H1 (cell line): ENCODE results near the gene DMAC1. TPM values are rescaled to one million over a fixed set of nuclear protein-coding genes. Genes with fewer than 3 reads are reported as not detected.

ENCODE experiments used
- CTCF ChIA-PET: fragments of 300-600 bp; sonication (Branson Sonifier 250); formaldehyde crosslinking; loops from one replicate; lab custom pipeline; 2021; ENCODE audit not compliant: partially characterized antibody; lab: Charles Lee
- POLR2A ChIA-PET: fragments of 300-600 bp; sonication (Branson Sonifier 250); formaldehyde crosslinking; loops from one replicate; lab custom pipeline; 2021; ENCODE audit warnings: inconsistent platforms; ENCODE audit not compliant: partially characterized antibody; lab: Charles Lee
- DNase-seq, 2 experiments: peaks; one replicate each; pipeline versions ENCODE4 v3.0.0 to v3.0.0-alpha.2; 2010 to 2022; ENCODE audit warnings: low spot score in 2 of 2, low read depth in 1 of 2, mixed read lengths in 1 of 2
- FAIRE-seq: peaks from 2 replicates; lab custom pipeline; 2011; peaks lifted over from hg19 to GRCh38; lab: Jason Lieb, UNC
- H2AFZ ChIP-seq: 2 replicates; pipeline ENCODE4 v1.8.1; 2012; ENCODE audit warnings: low read length, inconsistent platforms
- H2AK5ac ChIP-seq: 2 replicates; pipeline ENCODE4 v1.6.1; 2013; ENCODE audit warnings: low read depth, low read length
- H2BK120ac ChIP-seq: replicated peaks from 2 replicates; pipeline ENCODE3; 2013; ENCODE audit warnings: low read depth, low read length, inconsistent platforms
- H2BK12ac ChIP-seq: 2 replicates; pipeline ENCODE4 v1.6.1; 2013; ENCODE audit warnings: low read depth, low read length
- H2BK15ac ChIP-seq: 2 replicates; pipeline ENCODE4 v1.6.1; 2013; ENCODE audit warnings: low read length
- H2BK20ac ChIP-seq: 2 replicates; pipeline ENCODE4 v1.6.1; 2013; ENCODE audit warnings: low read length
- H2BK5ac ChIP-seq: 2 replicates; pipeline ENCODE4 v1.6.1; 2013; ENCODE audit warnings: low read depth, low read length
- H3K14ac ChIP-seq: 2 replicates; pipeline ENCODE4 v1.6.1; 2013; ENCODE audit warnings: inconsistent platforms; ENCODE audit not compliant: insufficient read length
- H3K18ac ChIP-seq: 2 replicates; pipeline ENCODE4 v1.6.1; 2013; ENCODE audit warnings: low read length; ENCODE audit errors: extremely low read depth
- H3K23ac ChIP-seq: 2 replicates; pipeline ENCODE4 v1.6.1; 2013; ENCODE audit warnings: inconsistent platforms; ENCODE audit not compliant: insufficient read length
- H3K23me2 ChIP-seq: 2 replicates; pipeline ENCODE4 v1.6.1; 2013; ENCODE audit warnings: low read depth, low read length
- H3K27ac ChIP-seq: 2 replicates; pipeline ENCODE4 v1.6.1; 2011; ENCODE audit warnings: low read depth, low read length, inconsistent platforms
- H3K27me3 ChIP-seq, 4 experiments: replicated peaks in 1 of 4; 1 replicate in 1 of 4; 2 replicates in 3 of 4; pipeline versions ENCODE4 v1.6.1 to v1.8.1; 2011 to 2013; ENCODE audit warnings: low read length in 3 of 4, mild to moderate bottlenecking in 3 of 4, inconsistent platforms in 2 of 4, mixed read lengths in 2 of 4, moderate library complexity in 1 of 4; ENCODE audit not compliant: control insufficient read depth in 3 of 4, insufficient read depth in 3 of 4; ENCODE audit errors: extremely low read depth in 1 of 4
- H3K36me3 ChIP-seq, 4 experiments: 2 replicates each; pipeline versions ENCODE4 v1.6.1 to v1.8.1; 2011 to 2013; ENCODE audit warnings: mild to moderate bottlenecking in 4 of 4, low read length in 3 of 4, moderate library complexity in 2 of 4, control low read depth in 1 of 4, inconsistent platforms in 1 of 4; ENCODE audit not compliant: insufficient read depth in 4 of 4, control insufficient read depth in 2 of 4
- H3K4ac ChIP-seq: replicated peaks from 2 replicates; pipeline ENCODE3; 2013; ENCODE audit warnings: low read length, low read depth, mixed read lengths, inconsistent platforms; ENCODE audit not compliant: insufficient read length
- H3K4me1 ChIP-seq, 4 experiments: replicated peaks in 1 of 4; 1 replicate in 1 of 4; 2 replicates in 3 of 4; pipeline versions ENCODE4 v1.6.1 to v1.8.1; 2011 to 2013; ENCODE audit warnings: low read length in 3 of 4, inconsistent platforms in 2 of 4, mixed read lengths in 1 of 4; ENCODE audit not compliant: insufficient read depth in 4 of 4, control insufficient read depth in 3 of 4
- H3K4me2 ChIP-seq, 2 experiments: 2 replicates each; pipeline versions ENCODE4 v1.6.1 to v1.8.1; 2011 to 2013; ENCODE audit warnings: low read depth in 2 of 2, low read length in 2 of 2, control low read depth in 1 of 2, inconsistent platforms in 1 of 2, mild to moderate bottlenecking in 1 of 2; ENCODE audit not compliant: insufficient read depth in 1 of 2
- H3K4me3 ChIP-seq, 4 experiments: fragments of 200-600, 300-600 bp in 1 of 4; sonication (generic), shearing (Covaris generic), sonication (Bioruptor Twin) in 1 of 4; 2 replicates each; pipeline versions ENCODE4 v1.5.1 to v1.8.1; 2011 to 2016; ENCODE audit warnings: low read length in 4 of 4, low read depth in 3 of 4, control low read depth in 2 of 4, inconsistent platforms in 2 of 4, mild to moderate bottlenecking in 2 of 4, mixed read lengths in 1 of 4, moderate library complexity in 1 of 4; ENCODE audit not compliant: insufficient read depth in 2 of 4; ENCODE audit errors: extremely low read depth in 1 of 4
- H3K56ac ChIP-seq: replicated peaks from 2 replicates; pipeline ENCODE3; 2013; ENCODE audit warnings: low read depth, mild to moderate bottlenecking, mixed read lengths, low read length, inconsistent platforms; ENCODE audit not compliant: insufficient read length
- H3K79me1 ChIP-seq: 2 replicates; pipeline ENCODE4 v1.6.1; 2013; ENCODE audit warnings: low read depth, low read length, control low read depth
- H3K79me2 ChIP-seq, 2 experiments: 2 replicates each; pipeline versions ENCODE4 v1.6.1 to v1.8.1; 2012 to 2013; ENCODE audit warnings: low read length in 2 of 2, mild to moderate bottlenecking in 2 of 2, inconsistent platforms in 1 of 2; ENCODE audit not compliant: insufficient read depth in 2 of 2, control insufficient read depth in 1 of 2
- H3K9ac ChIP-seq, 4 experiments: replicated peaks in 1 of 4; 1 replicate in 1 of 4; 2 replicates in 3 of 4; pipeline versions ENCODE4 v1.6.1 to v1.8.1; 2011 to 2013; ENCODE audit warnings: low read depth in 3 of 4, low read length in 3 of 4, control low read depth in 2 of 4, mild to moderate bottlenecking in 2 of 4, moderate library complexity in 2 of 4, inconsistent platforms in 1 of 4; ENCODE audit errors: extremely low read depth in 1 of 4
- H3K9me3 ChIP-seq, 2 experiments: 2 replicates each; pipeline versions ENCODE4 v1.6.1 to v1.8.1; 2012 to 2013; ENCODE audit warnings: mild to moderate bottlenecking in 2 of 2, moderate library complexity in 2 of 2, control low read depth in 1 of 2, inconsistent platforms in 1 of 2, low read depth in 1 of 2, low read length in 1 of 2, mixed read lengths in 1 of 2; ENCODE audit not compliant: insufficient read depth in 2 of 2
- H4K20me1 ChIP-seq, 2 experiments: replicated peaks in 1 of 2; 2 replicates each; pipeline versions ENCODE3 to v1.8.1; 2011 to 2013; ENCODE audit warnings: inconsistent platforms in 2 of 2, low read length in 2 of 2, mild to moderate bottlenecking in 1 of 2; ENCODE audit not compliant: insufficient read depth in 2 of 2, control insufficient read depth in 1 of 2
- H4K5ac ChIP-seq: 2 replicates; pipeline ENCODE4 v1.6.1; 2013; ENCODE audit warnings: low read length, low read depth, mixed read lengths, inconsistent platforms; ENCODE audit not compliant: insufficient read length
- H4K8ac ChIP-seq: 2 replicates; pipeline ENCODE4 v1.8.0; 2013; ENCODE audit warnings: mild to moderate bottlenecking, moderate library complexity, low read length, inconsistent platforms; ENCODE audit not compliant: insufficient read depth; ENCODE audit errors: extremely low read depth
- H4K91ac ChIP-seq: replicated peaks from 2 replicates; pipeline ENCODE3; 2013; ENCODE audit warnings: low read length, mixed read lengths, inconsistent platforms; ENCODE audit not compliant: insufficient read length
- BACH1 ChIP-seq: IDR thresholded peaks from 2 replicates; pipeline ENCODE4 v1.6.1; 2012; ENCODE audit warnings: low read length, improper control_type of control experiment
- CBX5 ChIP-seq: fragments of 300-800, 300-1000 bp; sonication (generic); IDR thresholded peaks from 2 replicates; pipeline ENCODE4 v1.7.1; 2016; ENCODE audit warnings: antibody characterized with exemption, low read length, low read depth
- GABPA ChIP-seq: IDR thresholded peaks from 2 replicates; pipeline ENCODE4 v1.6.1; 2011; ENCODE audit warnings: mild to moderate bottlenecking, low read length, moderate library complexity, borderline replicate concordance; ENCODE audit not compliant: insufficient read depth
- HDAC2 ChIP-seq, 2 experiments: fragments of 300-600 bp in 1 of 2; sonication (generic) in 1 of 2; IDR thresholded peaks; 2 replicates each; pipeline ENCODE4 v1.6.1; 2011 to 2012; ENCODE audit warnings: low read depth in 2 of 2, low read length in 2 of 2, mild to moderate bottlenecking in 2 of 2, moderate library complexity in 2 of 2, borderline replicate concordance in 1 of 2, inconsistent platforms in 1 of 2
- JUND ChIP-seq: IDR thresholded peaks from 2 replicates; pipeline ENCODE4 v1.6.1; 2011; ENCODE audit warnings: mild to moderate bottlenecking, improper control_type of control experiment, low read length
- KDM4A ChIP-seq: IDR thresholded peaks from one replicate; pipeline ENCODE4 v1.7.1; 2012; ENCODE audit warnings: low read depth, mild to moderate bottlenecking, moderate library complexity, low read length, inconsistent platforms; ENCODE audit not compliant: severe bottlenecking
- MAFK ChIP-seq: IDR thresholded peaks from 2 replicates; pipeline ENCODE4 v1.6.1; 2012; ENCODE audit warnings: low read depth, mild to moderate bottlenecking, improper control_type of control experiment, low read length
- SP2 ChIP-seq: IDR thresholded peaks from 2 replicates; pipeline ENCODE4 v1.6.1; 2012; ENCODE audit warnings: mild to moderate bottlenecking, low read length, inconsistent platforms
- TEAD4 ChIP-seq: IDR thresholded peaks from 2 replicates; pipeline ENCODE4 v1.6.1; 2012; ENCODE audit warnings: low read depth, low read length, inconsistent platforms, mixed read lengths
- WGBS, 2 experiments: shearing (Covaris generic) in 1 of 2; methylation state at CpG; one replicate each; pipeline versions ENCODE4 v1.1.6 to v1.1.7; 2013 to 2015; ENCODE audit warnings: low lambda C conversion rate in 2 of 2, mixed read lengths in 2 of 2, inconsistent platforms in 1 of 2, low coverage in 1 of 2, missing lambda C conversion rate in 1 of 2; ENCODE audit not compliant: insufficient replicate concordance in 2 of 2, insufficient coverage in 1 of 2, insufficient read length in 1 of 2; ENCODE audit errors: extremely low coverage in 1 of 2, missing lambda C conversion rate in 1 of 2; 5-methylcytosine and 5-hydroxymethylcytosine counted together
- polyA plus RNA-seq, 7 experiments: library from polyadenylated mRNA; depleted of rRNA in 3 of 7; stranded (reverse) in 5 of 7; unstranded in 2 of 7; fragments of >200 nt in 5 of 7; fragments of 200-250 nt in 2 of 7; gene quantifications; 1 replicate in 5 of 7; 2 replicates in 1 of 7; 4 replicates in 1 of 7; pipeline versions ENCODE4 v1.2.1 to v1.2.3, GENCODE V29; 2011 to 2013; ENCODE audit warnings: missing spikeins in 2 of 7, mixed read lengths in 2 of 7
- total RNA-seq: library from RNA; stranded (reverse); fragmentation: NEBNext Ultra II Directional; extraction: Animal tissue kit (Norgen Biotek cat#: 25700); gene quantifications from 2 replicates; pipeline ENCODE4 v1.2.1, GENCODE V29; 2021

Gene DMAC1
- total and polyA plus RNA-seq, 2 of the 8 experiments (the other 6 are each of a cell fraction or from before 2014, with no cell fraction given) = 30.4 to 89.4 TPM

- H3K27ac ChIP-seq = no peak overlapping the region
- no peak overlapping the region for H2BK12ac ChIP-seq
- H3K27me3 ChIP-seq = no peaks in the 10 kb centered on the region
- no peak overlapping the region for H3K14ac ChIP-seq
- no peak for FAIRE-seq
- H2BK20ac ChIP-seq = no peak overlapping the region
- no peak for DNase-seq
- 92% methylated on average over 3 of the region's 3 CpGs; no CpG with 5 or more reads in 1 of the 2 experiments for WGBS, 2 experiments
- H2BK15ac ChIP-seq = no peak overlapping the region
- no peak overlapping the region for H3K9ac ChIP-seq
- no peak overlapping the region for H2AFZ ChIP-seq
- H3K4me3 ChIP-seq = no peak overlapping the region
- H3K56ac ChIP-seq = no peak overlapping the region
- H2BK120ac ChIP-seq = no peak overlapping the region
- no peaks in the 10 kb centered on the region for H3K79me1 ChIP-seq
- no peaks in the 10 kb centered on the region; a peak in 1 of 4 replicates for H3K9me3 ChIP-seq
- H2AK5ac ChIP-seq = no peak overlapping the region
- TF ChIP-seq BACH1 (no peak), KDM4A (no peak), CBX5 (no peak), JUND (no peak), TEAD4 (no peak), MAFK (no peak), HDAC2 (IDR thresholded peaks at IDR 0.05; ENCODE audit: borderline replicate concordance in 1 of 2, low read depth in 2 of 2, low read length in 2 of 2) (no peak), SP2 (no peak), GABPA (no peak)
- H3K23me2 ChIP-seq = no peaks in the 10 kb centered on the region
- ChIA-PET CTCF (no interaction called here), POLR2A (no interaction called here)
- H3K79me2 ChIP-seq = no peaks in the 10 kb centered on the region
- no peak overlapping the region for H4K8ac ChIP-seq
- H2BK5ac ChIP-seq = no peak overlapping the region
- H3K4me1 ChIP-seq = no peaks in the 10 kb centered on the region
- H4K91ac ChIP-seq = no peak overlapping the region
- H4K20me1 ChIP-seq = no peaks in the 10 kb centered on the region
- H3K4me2 ChIP-seq = no peak overlapping the region
- no peak overlapping the region for H3K4ac ChIP-seq
- H4K5ac ChIP-seq = no peak overlapping the region
- no peaks in the 10 kb centered on the region for H3K36me3 ChIP-seq
- no peak overlapping the region for H3K23ac ChIP-seq
- H3K18ac ChIP-seq = no peak overlapping the region
These were observed 37.0 kb downstream of the DMAC1 start for GRCh38 chr9:7762600-7762999.
